Neuronal stem cell (in vitro differentiated cells): ENCODE data around the gene FAAP100.

Experiments used
- DNase-seq: peaks from one replicate; pipeline ENCODE4 v3.0.0-alpha.2; 2013; ENCODE audit warnings: low spot score
- H2AFZ ChIP-seq: one replicate; pipeline ENCODE4 v1.6.1; 2013; ENCODE audit warnings: mild to moderate bottlenecking, low read length, inconsistent platforms
- H2AK5ac ChIP-seq: 2 replicates; pipeline ENCODE4 v1.6.1; 2013; ENCODE audit warnings: low read depth, mild to moderate bottlenecking, inconsistent platforms, low read length, moderate library complexity, mixed read lengths
- H2BK120ac ChIP-seq: 2 replicates; pipeline ENCODE4 v1.6.1; 2013; ENCODE audit warnings: low read depth, mild to moderate bottlenecking, inconsistent platforms, low read length, moderate library complexity, mixed read lengths
- H2BK12ac ChIP-seq: one replicate; pipeline ENCODE4 v1.6.1; 2013; ENCODE audit warnings: low read length, inconsistent platforms
- H2BK15ac ChIP-seq: 2 replicates; pipeline ENCODE4 v1.6.1; 2013; ENCODE audit warnings: mild to moderate bottlenecking, low read length, inconsistent platforms, mixed read lengths
- H2BK5ac ChIP-seq: one replicate; pipeline ENCODE4 v1.6.1; 2013; ENCODE audit warnings: inconsistent platforms, mild to moderate bottlenecking, low read length, moderate library complexity
- H3K14ac ChIP-seq: one replicate; pipeline ENCODE4 v1.6.1; 2013; ENCODE audit warnings: low read length, inconsistent platforms
- H3K18ac ChIP-seq: 2 replicates; pipeline ENCODE4 v1.6.1; 2013; ENCODE audit warnings: low read length, inconsistent platforms
- H3K23ac ChIP-seq: 2 replicates; pipeline ENCODE4 v1.6.1; 2013; ENCODE audit warnings: low read depth, mild to moderate bottlenecking, mixed read lengths, low read length, inconsistent platforms; ENCODE audit not compliant: poor library complexity
- H3K27ac ChIP-seq: replicated peaks from 3 replicates; pipeline ENCODE4 v1.5.1; 2013; ENCODE audit warnings: low read length, inconsistent platforms
- H3K27me3 ChIP-seq, 3 experiments: 2 replicates each; pipeline ENCODE4 v1.6.1; 2013; ENCODE audit warnings: low read length in 3 of 3, mild to moderate bottlenecking in 2 of 3, inconsistent platforms in 1 of 3, low read depth in 1 of 3, mixed read lengths in 1 of 3, moderate library complexity in 1 of 3; ENCODE audit not compliant: control insufficient read depth in 3 of 3, insufficient read depth in 3 of 3
- H3K36me3 ChIP-seq, 2 donors: replicated peaks in 1 of 2; 2 replicates each; pipeline ENCODE4 v1.6.1; 2013; ENCODE audit warnings: low read length in 2 of 2; ENCODE audit not compliant: control insufficient read depth in 2 of 2, insufficient read depth in 2 of 2
- H3K4ac ChIP-seq: 2 replicates; pipeline ENCODE4 v1.6.1; 2013; ENCODE audit warnings: inconsistent platforms, mild to moderate bottlenecking, low read length, moderate library complexity
- H3K4me1 ChIP-seq, 2 donors: 1 replicate in 1 of 2; 2 replicates in 1 of 2; pipeline ENCODE4 v1.6.1; 2013; ENCODE audit warnings: low read length in 2 of 2, low read depth in 1 of 2; ENCODE audit not compliant: control insufficient read depth in 2 of 2, insufficient read depth in 1 of 2
- H3K4me2 ChIP-seq: one replicate; pipeline ENCODE4 v1.6.1; 2013; ENCODE audit warnings: mild to moderate bottlenecking, low read length, inconsistent platforms; ENCODE audit not compliant: insufficient read depth, poor library complexity, severe bottlenecking
- H3K4me3 ChIP-seq, 2 donors: 2 replicates each; pipeline ENCODE4 v1.5.1; 2013; ENCODE audit warnings: low read length in 2 of 2, mild to moderate bottlenecking in 2 of 2, inconsistent platforms in 1 of 2, moderate library complexity in 1 of 2
- H3K79me1 ChIP-seq: one replicate; pipeline ENCODE4 v1.6.1; 2013; ENCODE audit warnings: low read depth, mild to moderate bottlenecking, inconsistent platforms, low read length, moderate library complexity
- H3K9ac ChIP-seq: one replicate; pipeline ENCODE4 v1.6.1; 2013; ENCODE audit warnings: mild to moderate bottlenecking, low read depth, low read length, inconsistent platforms; ENCODE audit not compliant: poor library complexity
- H3K9me3 ChIP-seq, 2 donors: replicated peaks in 1 of 2; 2 replicates each; pipeline versions ENCODE3 to v1.6.1; 2013; ENCODE audit warnings: low read length in 2 of 2, mild to moderate bottlenecking in 2 of 2, inconsistent platforms in 1 of 2, low read depth in 1 of 2, mixed read lengths in 1 of 2, moderate library complexity in 1 of 2; ENCODE audit not compliant: control insufficient read depth in 2 of 2, insufficient read depth in 1 of 2
- H4K8ac ChIP-seq: one replicate; pipeline ENCODE4 v1.6.1; 2013; ENCODE audit warnings: low read depth, mild to moderate bottlenecking, inconsistent platforms, low read length, moderate library complexity
- H4K91ac ChIP-seq: one replicate; pipeline ENCODE4 v1.6.1; 2013; ENCODE audit warnings: low read length, low read depth, mild to moderate bottlenecking, inconsistent platforms; ENCODE audit not compliant: poor library complexity
- WGBS, 2 donors: extraction: QIAGEN DNeasy Blood & Tissue Kit; methylation state at CpG; one replicate each; pipeline ENCODE4 v1.1.7; 2013; ENCODE audit warnings: missing lambda C conversion rate in 2 of 2, mixed read lengths in 1 of 2; ENCODE audit not compliant: insufficient read length in 2 of 2, insufficient replicate concordance in 1 of 2; ENCODE audit errors: extremely low coverage in 2 of 2; 5-methylcytosine and 5-hydroxymethylcytosine counted together

FAAP100 gene

DNA sequence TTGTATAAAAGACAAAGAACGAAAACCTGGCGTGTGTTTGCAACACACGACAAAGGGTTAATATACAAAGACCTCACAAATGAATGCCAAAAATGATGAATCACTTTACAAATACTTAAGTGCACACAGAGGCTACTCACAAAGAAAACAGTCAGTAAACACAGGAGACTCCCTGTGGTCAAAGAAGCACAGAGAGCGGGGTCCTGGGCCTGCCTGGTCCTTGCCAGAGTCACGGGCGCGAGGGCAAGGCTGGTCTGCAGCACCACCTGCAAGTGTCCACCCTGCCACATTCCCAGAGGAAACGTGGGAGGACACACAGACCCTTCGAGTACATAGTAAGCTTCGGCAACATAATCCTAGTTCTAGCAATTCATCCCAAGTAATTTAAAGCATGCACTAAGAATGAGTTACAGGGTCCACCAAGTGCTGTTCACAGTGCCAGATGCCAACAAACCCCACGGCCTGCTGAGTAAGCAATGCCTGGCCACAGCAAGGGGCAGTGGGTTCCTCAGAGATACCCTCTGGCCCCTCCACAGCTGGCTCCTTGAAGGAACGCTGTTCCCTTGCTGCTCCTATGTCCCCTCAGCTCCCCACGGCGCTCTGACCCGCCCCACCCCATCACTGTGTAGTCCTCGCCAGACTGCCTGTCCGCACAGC lies 24.6 kb upstream of the FAAP100 start:
- no peak for DNase-seq
- no peak overlapping the region for H2BK12ac ChIP-seq
- H3K4me2 ChIP-seq, result no peak overlapping the region
- no peak overlapping the region for H3K9ac ChIP-seq
- H4K8ac ChIP-seq, result no peak overlapping the region
- no peaks in the 10 kb centered on the region for H3K9me3 ChIP-seq
- no peak overlapping the region for H2BK5ac ChIP-seq
- H3K79me1 ChIP-seq, result no peaks in the 10 kb centered on the region
- H2AFZ ChIP-seq, result no peak overlapping the region
- H3K4ac ChIP-seq, result no peak overlapping the region
- peaks cover 28 to 89% of the 10 kb centered on the region in 2 donors for H3K36me3 ChIP-seq
- no peak overlapping the region for H2BK15ac ChIP-seq
- no peaks in the 10 kb centered on the region for H3K27me3 ChIP-seq
- no CpG with 5 or more reads among the region's 17 CpGs for WGBS, 2 donors
- no peak overlapping the region for H3K23ac ChIP-seq
- no peak overlapping the region for H3K14ac ChIP-seq
- no peak overlapping the region for H3K18ac ChIP-seq
- H3K4me3 ChIP-seq, result no peak overlapping the region
- no peak overlapping the region for H3K27ac ChIP-seq
- H4K91ac ChIP-seq, result no peak overlapping the region
- no peak overlapping the region for H2BK120ac ChIP-seq
- no peaks in the 10 kb centered on the region for H3K4me1 ChIP-seq
- H2AK5ac ChIP-seq, result no peak overlapping the region

DNA sequence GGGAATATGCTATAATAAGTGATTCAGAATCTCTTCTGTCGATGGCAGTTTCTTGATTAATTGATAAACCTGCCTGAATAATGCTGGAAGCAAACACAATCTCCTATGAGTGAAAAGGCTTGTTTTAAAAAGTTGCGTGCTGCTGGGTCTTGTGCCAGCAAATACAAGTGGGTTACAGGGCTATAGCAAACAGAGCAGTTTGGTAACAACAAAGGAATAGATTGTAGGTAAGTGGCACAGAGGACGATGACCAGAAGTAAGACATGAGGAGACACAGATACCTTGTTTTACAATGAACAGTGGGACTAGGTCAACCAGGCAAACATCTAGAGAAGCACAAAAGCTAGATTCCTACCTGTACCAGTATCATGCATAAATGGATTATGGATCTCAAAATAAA lies 23.7 kb upstream of the FAAP100 start:
- H3K4me3 ChIP-seq, result no peak overlapping the region
- no peak for DNase-seq
- H2BK12ac ChIP-seq, result no peak overlapping the region
- H2BK15ac ChIP-seq, result no peak overlapping the region
- H3K4me2 ChIP-seq, result no peak overlapping the region
- no peak overlapping the region for H2AK5ac ChIP-seq
- no peak overlapping the region for H4K8ac ChIP-seq
- no peaks in the 10 kb centered on the region for H3K9me3 ChIP-seq
- H3K4me1 ChIP-seq, result no peaks in the 10 kb centered on the region
- no peak overlapping the region for H3K9ac ChIP-seq
- no peak overlapping the region for H4K91ac ChIP-seq
- no peak overlapping the region for H3K14ac ChIP-seq
- no peak overlapping the region for H3K23ac ChIP-seq
- H2AFZ ChIP-seq, result no peak overlapping the region
- H3K79me1 ChIP-seq, result no peaks in the 10 kb centered on the region
- H3K4ac ChIP-seq, result no peak overlapping the region
- no peak overlapping the region for H3K18ac ChIP-seq
- no peak overlapping the region for H3K27ac ChIP-seq
- H2BK120ac ChIP-seq, result no peak overlapping the region
- H3K27me3 ChIP-seq, result no peaks in the 10 kb centered on the region
- H2BK5ac ChIP-seq, result no peak overlapping the region
- no CpG with 5 or more reads among the region's 3 CpGs for WGBS, 2 donors
- H3K36me3 ChIP-seq, result peaks cover 36 to 91% of the 10 kb centered on the region in 2 donors

DNA sequence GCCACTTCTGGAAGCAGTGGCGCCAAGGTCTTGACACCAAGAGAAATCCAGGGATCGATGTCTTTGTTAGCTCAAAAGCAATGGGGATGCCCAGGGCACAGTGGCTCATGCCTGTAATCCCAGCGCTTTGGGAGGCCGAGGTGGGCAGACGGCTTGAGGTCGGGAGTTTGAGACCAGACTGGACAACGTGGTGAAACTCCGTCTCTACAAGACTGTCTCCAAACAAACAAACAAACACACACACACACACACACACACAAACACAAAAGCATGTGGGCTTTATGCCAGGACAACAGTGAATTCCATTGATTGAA lies 22.4 kb upstream of the FAAP100 start:
- no peak overlapping the region for H3K18ac ChIP-seq
- H3K27me3 ChIP-seq, result no peaks in the 10 kb centered on the region
- H2BK15ac ChIP-seq, result no peak overlapping the region
- DNase-seq, result no peak
- H3K36me3 ChIP-seq, result peaks cover 47 to 91% of the 10 kb centered on the region in 2 donors
- H3K9me3 ChIP-seq, result no peaks in the 10 kb centered on the region
- WGBS, 2 donors, result no CpG with 5 or more reads among the region's 8 CpGs
- H3K23ac ChIP-seq, result no peak overlapping the region
- no peak overlapping the region for H3K9ac ChIP-seq
- H3K4me1 ChIP-seq, result no peaks in the 10 kb centered on the region
- no peak overlapping the region for H3K14ac ChIP-seq
- no peak overlapping the region for H3K4ac ChIP-seq
- H4K91ac ChIP-seq, result no peak overlapping the region
- H3K4me3 ChIP-seq, result no peak overlapping the region
- no peak overlapping the region for H3K27ac ChIP-seq
- H2AK5ac ChIP-seq, result no peak overlapping the region
- H3K79me1 ChIP-seq, result peaks cover 2% of the 10 kb centered on the region
- H3K4me2 ChIP-seq, result no peak overlapping the region
- no peak overlapping the region for H2BK5ac ChIP-seq
- no peak overlapping the region for H4K8ac ChIP-seq
- H2BK12ac ChIP-seq, result no peak overlapping the region
- no peak overlapping the region for H2BK120ac ChIP-seq
- no peak overlapping the region for H2AFZ ChIP-seq

DNA sequence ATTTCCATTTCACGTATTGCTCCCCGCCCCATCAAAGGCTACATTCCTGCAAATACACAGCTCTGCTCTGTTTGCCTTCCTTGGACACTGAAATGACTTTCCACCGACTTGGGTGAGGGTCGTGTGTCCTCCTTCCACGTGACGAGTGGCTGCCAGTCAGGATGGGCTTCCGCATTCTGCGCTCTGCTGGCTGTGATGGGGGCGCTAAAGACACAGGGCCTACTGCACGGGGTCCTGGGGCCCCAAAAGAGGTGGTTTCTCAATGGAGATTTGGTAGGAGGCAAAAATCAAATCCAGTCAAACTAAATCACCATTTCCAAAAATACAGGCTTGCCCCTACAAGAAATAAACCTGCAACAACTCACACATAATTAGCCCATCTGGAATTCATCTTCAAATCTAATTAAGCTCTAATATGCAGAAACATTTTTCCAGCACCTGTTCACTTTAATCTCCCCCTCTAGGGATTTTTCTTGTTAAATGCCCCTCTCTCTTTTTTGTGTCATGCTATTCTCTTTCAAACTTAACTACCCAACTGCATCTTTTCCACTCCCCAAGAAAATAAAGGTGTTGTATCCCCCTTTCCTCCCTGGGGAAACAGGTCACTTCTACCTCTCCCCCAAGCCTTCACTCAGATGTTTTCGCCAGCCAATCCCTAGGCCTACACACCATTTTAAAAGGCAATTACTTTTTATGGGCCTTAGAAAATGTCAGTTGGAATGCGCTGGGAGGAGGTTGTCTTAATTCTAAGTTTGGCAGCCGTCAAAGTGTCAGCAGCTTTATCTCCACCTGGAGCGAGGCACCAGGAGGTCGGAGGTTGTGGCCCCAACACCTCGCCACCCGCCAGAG lies 21.9 kb upstream of the FAAP100 start:
- WGBS, 2 donors, result no CpG with 5 or more reads among the region's 17 CpGs
- Histone ChIP-seq H2BK15ac (no peak overlapping the region), H3K27me3 (no peaks in the 10 kb centered on the region), H3K4me1 (no peaks in the 10 kb centered on the region), H3K9me3 (no peaks in the 10 kb centered on the region), H2AK5ac (no peak overlapping the region), H3K27ac (no peak overlapping the region), H2BK120ac (no peak overlapping the region), H3K9ac (no peak overlapping the region), H3K36me3 (peaks cover 52 to 92% of the 10 kb centered on the region in 2 donors), H3K14ac (no peak overlapping the region), H2BK5ac (no peak overlapping the region), H2BK12ac (no peak overlapping the region), H4K91ac (no peak overlapping the region), H3K18ac (no peak overlapping the region), H3K4ac (no peak overlapping the region), H3K79me1 (peaks cover 2% of the 10 kb centered on the region), H3K4me2 (no peak overlapping the region), H2AFZ (no peak overlapping the region), H4K8ac (no peak overlapping the region), H3K4me3 (no peak overlapping the region), H3K23ac (no peak overlapping the region)
- no peak for DNase-seq
